ENCODE data around the gene RELT.

The RELT gene

DNA sequence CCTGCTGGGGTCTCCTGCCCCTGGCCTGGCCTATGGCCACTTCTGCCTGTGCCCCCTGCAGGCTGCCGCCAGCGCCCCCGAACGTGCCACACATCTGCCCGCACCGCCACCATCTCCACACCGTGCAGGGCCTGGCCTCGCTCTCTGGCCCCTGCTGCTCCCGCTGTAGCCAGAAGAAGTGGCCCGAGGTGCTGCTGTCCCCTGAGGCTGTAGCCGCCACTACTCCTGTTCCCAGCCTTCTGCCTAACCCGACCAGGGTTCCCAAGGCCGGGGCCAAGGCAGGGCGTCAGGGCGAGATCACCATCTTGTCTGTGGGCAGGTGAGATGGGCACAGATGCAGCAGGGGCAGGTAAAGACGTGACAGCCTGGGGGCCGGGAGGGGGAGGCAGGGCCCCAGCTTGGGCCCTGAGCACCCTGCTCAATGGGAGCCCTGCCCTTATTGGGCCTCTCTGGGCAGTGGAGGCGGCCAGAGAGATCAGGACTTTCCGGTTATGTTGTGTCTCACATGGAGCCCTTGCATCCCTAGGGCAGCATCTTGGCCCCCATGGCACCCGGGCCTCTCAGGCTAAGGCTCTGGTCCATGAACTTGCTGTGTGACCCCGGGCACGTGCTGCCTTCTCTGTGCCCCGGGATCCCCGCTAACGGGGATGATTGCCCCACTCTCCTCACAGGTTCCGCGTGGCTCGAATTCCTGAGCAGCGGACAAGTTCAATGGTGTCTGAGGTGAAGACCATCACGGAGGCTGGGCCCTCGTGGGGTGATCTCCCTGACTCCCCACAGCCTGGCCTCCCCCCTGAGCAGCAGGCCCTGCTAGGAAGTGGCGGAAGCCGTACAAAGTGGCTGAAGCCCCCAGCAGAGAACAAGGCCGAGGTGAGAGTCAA is 18.5 kb downstream of the RELT start:
- TF ChIP-seq, protein P1, sequence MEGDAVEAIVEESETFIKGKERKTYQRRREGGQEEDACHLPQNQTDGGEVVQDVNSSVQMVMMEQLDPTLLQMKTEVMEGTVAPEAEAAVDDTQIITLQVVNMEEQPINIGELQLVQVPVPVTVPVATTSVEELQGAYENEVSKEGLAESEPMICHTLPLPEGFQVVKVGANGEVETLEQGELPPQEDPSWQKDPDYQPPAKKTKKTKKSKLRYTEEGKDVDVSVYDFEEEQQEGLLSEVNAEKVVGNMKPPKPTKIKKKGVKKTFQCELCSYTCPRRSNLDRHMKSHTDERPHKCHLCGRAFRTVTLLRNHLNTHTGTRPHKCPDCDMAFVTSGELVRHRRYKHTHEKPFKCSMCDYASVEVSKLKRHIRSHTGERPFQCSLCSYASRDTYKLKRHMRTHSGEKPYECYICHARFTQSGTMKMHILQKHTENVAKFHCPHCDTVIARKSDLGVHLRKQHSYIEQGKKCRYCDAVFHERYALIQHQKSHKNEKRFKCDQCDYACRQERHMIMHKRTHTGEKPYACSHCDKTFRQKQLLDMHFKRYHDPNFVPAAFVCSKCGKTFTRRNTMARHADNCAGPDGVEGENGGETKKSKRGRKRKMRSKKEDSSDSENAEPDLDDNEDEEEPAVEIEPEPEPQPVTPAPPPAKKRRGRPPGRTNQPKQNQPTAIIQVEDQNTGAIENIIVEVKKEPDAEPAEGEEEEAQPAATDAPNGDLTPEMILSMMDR (conservative IDR thresholded peaks at IDR 0.05; ENCODE audit: control insufficient read depth, insufficient read depth, low read depth, low read length) = no peak
- DNase-seq (ENCODE audit: low read depth) = no peak
- H3K4me3 ChIP-seq (ENCODE audit: control insufficient read depth, low read depth, low read length) = no peak overlapping the region

DNA sequence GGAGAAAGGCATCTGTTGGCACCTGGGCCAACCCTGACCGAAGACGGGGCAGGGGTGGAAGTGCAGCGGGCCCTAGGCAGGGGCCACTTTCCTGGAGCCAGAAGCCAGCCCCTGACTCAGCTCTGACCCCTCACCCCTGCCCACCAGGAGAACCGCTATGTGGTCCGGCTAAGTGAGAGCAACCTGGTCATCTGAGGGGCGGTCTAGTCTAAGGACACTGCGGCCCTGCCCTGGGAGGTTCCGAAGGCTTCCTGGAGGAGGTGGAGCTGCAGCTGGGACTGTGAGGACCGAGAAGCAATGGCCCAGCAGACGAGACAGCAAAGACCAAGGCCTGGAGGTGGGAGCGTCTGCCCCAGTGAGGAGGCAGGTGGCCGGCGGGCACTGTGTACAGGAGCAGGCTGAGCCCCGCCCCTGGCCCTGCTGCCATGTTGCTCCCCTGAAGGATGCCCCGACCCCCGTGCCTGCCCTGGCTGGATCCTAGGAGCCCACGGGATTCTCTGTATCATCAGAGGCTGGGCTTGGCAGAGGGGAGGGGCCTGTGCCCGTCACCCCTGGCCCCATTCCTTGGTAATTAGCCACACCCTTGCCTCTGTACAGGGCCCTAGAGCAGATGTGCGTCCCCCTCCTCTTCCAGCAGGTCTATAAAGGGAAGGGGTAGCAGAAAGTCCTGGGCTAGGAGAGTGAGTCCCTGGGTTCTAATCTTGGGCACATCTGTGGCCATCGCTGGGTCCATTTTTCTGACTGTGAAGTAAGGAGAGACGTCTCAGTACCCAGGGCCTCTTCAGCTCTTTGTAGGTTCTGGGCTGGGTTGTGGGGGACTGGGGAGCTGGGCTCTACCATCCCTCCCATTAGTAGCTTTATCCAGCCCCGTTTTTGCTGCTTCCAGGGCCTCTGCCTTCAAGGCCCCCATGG is 19.4 kb downstream of the RELT start:
- TF ChIP-seq, protein P1 (conservative IDR thresholded peaks at IDR 0.05; ENCODE audit: control insufficient read depth, insufficient read depth, low read depth, low read length) = no peak
- no peak overlapping the region for H3K4me3 ChIP-seq (ENCODE audit: control insufficient read depth, low read depth, low read length)
- no peak for DNase-seq (ENCODE audit: low read depth)

DNA sequence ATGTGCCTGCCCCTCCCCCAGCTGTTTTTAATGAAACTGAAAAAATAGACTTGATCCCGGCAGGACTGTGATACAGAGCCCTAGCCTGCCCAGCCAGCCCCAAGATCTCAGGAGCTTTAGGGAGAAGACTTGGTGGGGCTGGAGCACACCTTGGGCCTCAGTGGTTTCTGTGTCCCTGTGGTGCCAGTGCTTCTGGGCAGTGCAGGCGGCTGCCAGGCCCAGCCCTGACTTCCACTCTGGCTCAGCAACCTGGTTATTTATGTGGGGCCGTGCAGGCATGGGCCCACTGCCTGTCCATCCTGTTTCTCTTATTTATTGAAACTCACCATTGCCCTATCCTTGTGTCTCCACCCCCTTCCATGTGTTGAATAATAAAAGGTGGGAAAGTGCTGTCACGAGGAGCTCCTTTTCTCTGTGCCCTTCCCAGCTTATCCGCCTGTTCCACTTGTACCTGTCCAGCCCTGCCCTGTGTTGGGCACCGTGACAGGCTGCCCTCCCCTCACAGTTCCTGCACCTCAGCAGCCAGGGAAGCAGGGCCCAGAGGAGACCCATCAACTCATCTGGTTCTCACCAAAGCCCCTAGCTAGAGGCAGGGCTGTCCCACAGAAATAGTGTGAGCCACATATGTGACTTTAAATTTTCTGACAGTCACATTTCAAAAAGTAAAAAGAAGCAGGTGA is 20.2 kb downstream of the RELT start:
- no peak for DNase-seq (ENCODE audit: low read depth)
- TF ChIP-seq, protein P1 (conservative IDR thresholded peaks at IDR 0.05; ENCODE audit: control insufficient read depth, insufficient read depth, low read depth, low read length) = no peak
- H3K4me3 ChIP-seq (ENCODE audit: control insufficient read depth, low read depth, low read length) = no peak overlapping the region

DNA sequence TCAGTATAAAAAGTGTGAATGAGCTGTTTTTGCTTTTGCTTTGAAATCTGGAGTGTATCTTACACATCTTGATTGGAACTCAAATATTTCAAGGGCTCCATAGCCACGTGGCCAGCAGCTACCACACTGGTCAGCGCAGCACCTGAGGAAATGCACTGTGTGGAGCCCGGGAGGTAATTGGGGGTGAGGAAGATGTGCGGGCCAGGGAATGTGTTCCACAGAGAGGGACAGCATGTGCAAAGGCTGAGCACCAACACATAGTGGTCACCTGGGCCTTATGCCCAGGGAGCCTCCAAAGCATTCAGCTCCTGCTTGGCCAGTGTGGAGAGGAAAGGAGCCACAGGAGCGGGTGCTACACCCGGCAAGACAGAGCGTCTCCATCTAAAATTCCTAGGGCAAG is 20.8 kb downstream of the RELT start:
- TF ChIP-seq, protein P1 (conservative IDR thresholded peaks at IDR 0.05; ENCODE audit: control insufficient read depth, insufficient read depth, low read depth, low read length) = no peak
- no peak for DNase-seq (ENCODE audit: low read depth)

DNA sequence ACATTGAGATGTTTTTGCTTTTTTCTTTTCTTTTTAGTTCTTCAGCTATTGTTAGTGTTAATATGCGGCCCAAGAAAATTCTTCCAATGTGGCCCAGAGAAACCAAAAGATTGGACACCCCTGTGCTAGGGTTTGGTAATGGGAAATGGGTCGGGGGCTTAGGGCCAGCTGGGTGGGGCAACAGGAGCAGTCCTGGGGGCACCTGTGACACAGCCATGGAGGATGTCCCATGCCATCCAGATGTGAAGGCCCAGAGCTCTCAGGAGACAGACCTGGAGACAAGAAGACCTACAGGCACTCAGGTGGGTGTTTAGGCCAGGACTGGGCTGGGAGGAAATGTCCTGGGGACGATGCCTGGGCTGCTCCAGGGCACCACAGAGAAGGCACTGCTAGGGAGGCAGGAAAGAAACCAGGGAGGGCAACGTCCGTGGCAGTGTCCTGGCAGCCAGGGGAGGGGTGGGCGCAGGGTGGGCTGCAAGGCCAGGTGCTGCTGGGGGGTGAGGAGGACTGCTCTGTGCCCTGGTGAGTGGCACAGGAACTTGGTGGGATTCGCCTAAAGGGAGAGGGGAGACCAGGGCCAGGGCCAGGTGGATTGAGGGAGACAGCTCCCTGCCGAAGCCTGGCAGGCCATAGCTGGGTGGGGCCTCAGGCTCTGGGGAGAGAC is 21.4 kb downstream of the RELT start:
- no peak overlapping the region for H3K4me3 ChIP-seq (ENCODE audit: control insufficient read depth, low read depth, low read length)
- no peak for DNase-seq (ENCODE audit: low read depth)
- TF ChIP-seq, protein P1 (conservative IDR thresholded peaks at IDR 0.05; ENCODE audit: control insufficient read depth, insufficient read depth, low read depth, low read length) = no peak

More for the DNA sequence above, 20.8 kb downstream of the RELT start:
- H3K4me3 ChIP-seq (ENCODE audit: control insufficient read depth, low read depth, low read length) = no peak overlapping the region

DNA sequence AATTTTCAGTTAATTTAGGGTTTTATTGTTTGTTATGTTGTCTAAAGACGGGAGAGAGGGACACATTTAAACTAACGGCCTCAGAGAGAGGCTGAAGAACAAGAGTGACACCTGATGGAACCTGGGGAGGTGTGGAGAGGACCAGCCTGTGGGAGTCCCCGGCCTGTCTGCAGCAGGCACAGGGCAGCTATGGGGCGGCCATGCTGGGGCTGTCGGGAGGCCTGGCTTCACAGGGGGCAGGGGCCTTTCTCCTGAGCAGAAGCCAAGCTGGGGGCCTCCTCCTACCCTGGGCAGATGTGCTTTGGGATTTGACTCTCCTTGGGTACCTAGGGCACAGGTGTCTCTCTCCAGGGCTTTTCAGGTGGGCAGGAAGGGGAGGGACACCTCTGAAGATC is 21.9 kb downstream of the RELT start:
- H3K4me3 ChIP-seq (ENCODE audit: control insufficient read depth, low read depth, low read length) = no peak overlapping the region
- TF ChIP-seq, protein P1 (conservative IDR thresholded peaks at IDR 0.05; ENCODE audit: control insufficient read depth, insufficient read depth, low read depth, low read length) = no peak
- DNase-seq (ENCODE audit: low read depth) = no peak

Measured in fibroblast of mammary gland (primary cell).